NCI-H446 (cell line): Measurements from ENCODE around the gene DTNB.
A peak's percentile ranks its signal among the peaks of the same experiment; 100 is the strongest.
"Not testable (repeated sequence)": the region's sequence is repeated elsewhere in the genome, so short reads cannot be mapped to it uniquely, and the experiment has no call there.

ENCODE experiments used
- DNase-seq, 2 experiments: peaks; one replicate each; lab custom pipeline; 2025; lab: John Stamatoyannopoulos, UW

Gene DTNB

DNA sequence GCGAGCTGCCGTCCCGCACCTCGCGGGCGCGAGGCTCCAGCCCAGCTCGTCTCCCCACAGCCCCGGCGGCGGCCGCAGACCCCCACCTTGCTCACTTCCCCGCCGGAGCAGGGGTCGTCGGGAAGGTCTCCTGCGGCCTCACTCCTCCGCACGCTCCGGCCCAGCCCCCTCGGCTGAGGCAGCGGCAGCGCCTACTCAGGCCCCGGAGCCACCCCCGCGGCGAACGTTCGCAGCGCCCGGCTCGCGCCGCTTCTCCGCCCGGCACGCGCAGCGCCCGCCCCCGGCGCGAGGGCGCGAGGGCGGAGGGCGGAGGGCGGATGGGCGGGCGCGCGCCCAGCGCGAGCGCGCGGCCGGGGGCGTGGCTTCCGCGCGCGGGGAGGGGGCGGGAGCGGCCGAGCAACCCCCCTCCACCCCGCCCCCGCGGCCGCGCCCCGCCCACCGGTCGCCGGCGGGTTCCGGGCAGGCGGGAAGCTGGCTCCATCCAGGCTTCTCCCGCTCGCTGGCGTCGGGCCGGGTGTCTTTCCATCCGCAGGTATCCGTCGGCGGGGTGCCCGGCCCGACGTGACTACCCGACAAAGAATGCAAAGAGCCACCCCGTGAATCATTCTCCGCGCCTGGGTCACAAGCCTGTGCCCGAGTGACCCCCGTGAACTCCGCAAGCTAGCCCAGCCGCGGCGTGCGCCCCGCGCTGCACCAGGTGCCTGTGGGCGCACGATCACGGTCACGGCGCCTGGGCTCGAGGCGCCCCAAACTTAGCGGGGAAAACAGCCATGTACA is at the start of gene DTNB:
Gene DTNB, minus strand, starts transcription at position 278 of the 777 bp plus-strand sequence. CDS start 20,917 bp downstream, outside the sequence.
- DNase-seq: peak in 1 of 2 experiments; percentile 78

DNA sequence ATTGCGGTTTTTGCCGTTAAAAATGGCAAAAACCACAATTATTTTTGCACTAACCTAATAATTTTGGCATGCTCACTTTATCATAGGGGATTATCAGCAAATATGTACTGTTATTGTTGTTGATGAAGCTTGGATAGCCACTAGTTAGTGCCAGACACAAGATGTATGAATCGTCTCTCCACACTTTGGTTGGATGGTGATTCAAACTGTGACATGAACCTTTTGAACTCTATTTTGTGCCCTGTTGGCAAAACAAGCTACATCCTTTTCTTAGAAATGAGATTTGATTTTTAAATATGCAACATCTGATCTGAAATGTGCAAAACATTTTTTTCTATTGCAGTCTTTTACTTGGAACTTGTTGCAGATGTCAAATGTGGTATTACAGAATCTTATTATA is 48.8 kb upstream of the DTNB start:
- DNase-seq: no peak

DNA sequence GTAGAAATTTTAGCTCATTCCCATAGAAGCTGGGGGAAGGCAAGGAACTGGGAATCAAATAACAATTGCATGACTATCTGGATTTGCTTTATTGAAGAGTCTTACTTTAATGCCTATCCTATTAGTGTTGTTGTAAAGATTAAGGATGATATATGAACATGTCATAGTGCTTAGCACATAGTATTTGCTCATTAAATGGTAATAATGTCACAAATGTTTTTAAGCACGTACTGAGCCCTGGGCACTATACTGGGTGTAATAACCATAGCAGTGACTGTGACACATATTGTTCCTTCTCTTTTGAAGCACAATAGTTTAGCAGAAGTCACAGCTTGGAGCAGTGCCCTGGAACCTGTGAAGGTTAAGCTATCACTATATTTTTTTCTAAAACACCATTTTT is 47.2 kb upstream of the DTNB start:
- no peak for DNase-seq

DNA sequence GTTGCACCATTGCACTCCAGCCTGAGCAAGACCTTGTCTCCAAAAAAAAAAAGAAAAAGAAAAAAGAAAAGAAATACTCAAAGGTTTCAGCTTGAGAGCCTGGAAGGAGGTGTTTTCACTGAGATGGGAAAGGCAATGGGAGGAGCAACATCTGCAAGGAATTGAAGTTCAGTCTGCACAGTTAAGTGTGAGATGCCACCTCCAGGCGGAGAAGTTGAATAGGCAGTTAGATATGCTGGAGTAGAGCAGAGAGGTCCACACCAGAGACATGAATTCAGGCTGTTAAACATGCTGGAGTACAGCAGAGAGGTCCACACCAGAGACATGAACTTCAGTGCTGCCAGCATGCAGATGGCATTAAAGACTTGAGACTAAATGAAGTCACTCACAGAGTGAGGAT is 41.4 kb upstream of the DTNB start:
- DNase-seq: no peak

DNA sequence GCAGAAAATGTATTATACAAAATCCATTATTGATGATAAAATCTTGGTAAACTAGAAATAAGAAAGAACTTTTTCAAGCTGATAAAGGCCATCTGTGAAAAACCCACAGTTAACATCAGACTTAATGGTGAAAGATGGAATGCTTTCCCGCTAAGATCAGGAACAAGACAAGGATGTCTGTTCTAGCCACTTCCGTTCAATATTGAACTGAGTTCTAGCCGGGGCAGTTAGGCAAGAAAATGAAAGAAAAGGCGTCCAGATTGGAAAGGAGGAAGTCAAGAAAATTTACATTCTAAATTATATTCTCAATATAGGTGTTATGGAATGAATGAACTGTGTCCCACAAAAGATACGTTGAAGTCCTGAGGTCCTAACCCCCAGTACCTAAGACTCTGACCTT is 39.1 kb upstream of the DTNB start:
- no peak for DNase-seq

DNA sequence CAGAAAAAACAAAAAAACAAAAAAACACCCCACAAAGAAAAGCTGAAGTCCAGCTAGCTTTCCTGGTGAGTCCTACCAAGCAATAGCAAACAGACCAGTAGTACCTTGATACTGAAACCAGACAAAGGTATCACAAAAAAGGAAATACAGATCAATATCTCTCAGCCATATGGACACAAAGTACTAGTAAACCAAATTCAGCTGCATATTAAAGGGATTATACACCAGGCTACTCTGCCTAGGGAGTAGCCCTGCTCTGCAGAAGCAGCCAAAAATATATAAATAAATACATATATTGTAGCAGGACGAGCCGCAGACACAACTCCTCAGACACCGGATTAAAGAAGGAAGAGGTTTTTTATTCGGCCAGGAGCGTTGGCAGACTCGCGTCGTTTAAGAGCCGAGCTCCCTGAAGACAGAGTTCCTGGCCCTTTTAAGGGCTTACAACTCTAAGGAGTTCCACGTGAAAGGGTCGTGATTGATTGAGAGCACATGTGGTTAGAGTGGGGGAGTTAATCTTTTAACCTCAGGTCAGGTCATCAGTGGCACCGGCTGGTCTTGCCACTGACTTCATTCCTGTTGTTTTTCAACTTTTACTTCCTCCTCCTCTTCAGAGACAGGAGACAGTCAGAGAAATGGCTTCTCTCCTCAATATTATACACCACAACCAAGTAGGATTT is 38.4 kb upstream of the DTNB start:
- DNase-seq: no peak

DNA sequence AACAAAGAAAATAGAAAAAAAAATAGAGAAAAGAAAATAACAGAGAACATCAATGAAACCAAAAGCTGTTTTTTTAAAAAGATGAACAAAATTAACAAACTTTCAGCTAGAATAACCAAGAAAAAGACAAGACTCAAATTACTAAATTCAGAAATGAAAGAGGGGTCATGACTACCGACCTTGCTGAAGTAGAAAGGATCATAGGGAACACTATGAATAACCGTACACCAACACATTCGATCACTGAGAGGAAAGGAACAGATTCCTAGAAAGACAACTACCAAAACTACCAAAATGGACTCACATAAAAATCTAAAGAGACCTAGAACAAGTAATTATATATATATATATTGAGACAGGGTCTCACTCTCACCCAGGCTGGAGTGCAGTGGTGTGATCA is 37.4 kb upstream of the DTNB start:
- DNase-seq: no peak

DNA sequence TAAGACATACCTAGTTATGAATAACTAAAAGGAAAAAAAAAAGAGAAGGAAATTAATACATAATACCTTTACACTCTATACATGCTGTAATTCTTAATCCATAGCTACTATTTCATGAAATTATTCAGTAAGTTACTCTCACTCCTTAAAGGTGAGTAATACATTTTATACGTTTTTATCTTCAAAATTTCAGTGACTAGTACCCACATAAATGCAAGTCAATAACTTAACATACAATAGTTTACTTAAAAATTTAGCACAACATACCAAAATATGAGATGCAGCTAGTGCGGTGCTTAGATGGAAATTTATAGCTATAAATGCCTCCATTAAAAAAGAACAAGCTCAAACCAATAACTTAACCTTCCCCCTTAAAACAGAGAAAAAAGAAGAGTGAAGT is 36.0 kb upstream of the DTNB start:
- DNase-seq: no peak

DNA sequence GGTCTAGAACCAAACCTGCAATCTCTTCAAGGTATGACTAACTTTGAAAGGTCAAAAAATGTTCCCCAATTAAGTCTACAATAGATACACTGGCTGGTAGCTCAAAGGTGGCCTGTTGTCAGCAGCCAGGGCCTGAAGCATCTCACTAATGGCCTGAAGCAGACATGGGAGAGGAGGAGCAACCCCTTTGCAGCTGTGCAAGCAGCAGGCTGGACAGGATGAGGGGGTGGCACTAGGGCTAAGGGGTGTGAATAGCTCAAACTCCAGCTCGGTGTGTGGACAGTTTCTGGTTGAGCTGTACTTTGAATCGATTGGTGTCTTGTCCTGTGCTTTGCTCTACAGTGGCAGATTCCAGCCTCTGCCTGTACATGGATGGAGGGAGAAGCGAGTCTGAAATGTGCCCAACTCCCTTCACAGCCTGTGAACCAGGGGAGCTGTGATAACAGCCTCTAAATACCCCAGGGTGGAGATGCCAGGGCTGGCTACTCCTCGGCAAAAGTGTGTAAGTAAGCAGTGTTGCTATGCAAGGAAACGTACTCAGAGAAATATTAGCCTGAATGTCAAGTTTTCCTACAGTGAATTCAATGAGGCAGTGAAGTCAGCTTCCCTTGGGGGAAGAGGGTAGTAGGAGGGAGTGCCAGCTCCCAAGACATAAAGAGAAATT is 34.7 kb upstream of the DTNB start:
- no peak for DNase-seq

DNA sequence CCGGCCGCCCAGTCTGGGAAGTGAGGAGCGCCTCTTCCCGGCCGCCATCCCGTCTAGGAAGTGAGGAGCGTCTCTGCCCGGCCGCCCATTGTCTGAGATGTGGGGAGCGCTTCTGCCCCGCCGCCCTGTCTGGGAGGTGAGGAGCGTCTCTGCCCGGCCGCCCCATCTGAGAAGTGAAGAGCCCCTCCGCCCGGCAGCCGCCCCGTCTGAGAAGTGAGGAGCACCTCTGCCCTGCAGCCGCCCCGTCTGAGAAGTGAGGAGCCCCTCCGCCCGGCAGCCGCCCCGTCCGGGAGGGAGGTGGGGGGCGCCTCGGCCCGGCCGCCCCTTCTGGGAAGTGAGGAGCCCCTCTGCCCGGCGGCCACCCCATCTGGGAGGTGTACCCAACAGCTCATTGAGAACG is 32.2 kb upstream of the DTNB start:
- DNase-seq: not testable (repeated sequence)

DNA sequence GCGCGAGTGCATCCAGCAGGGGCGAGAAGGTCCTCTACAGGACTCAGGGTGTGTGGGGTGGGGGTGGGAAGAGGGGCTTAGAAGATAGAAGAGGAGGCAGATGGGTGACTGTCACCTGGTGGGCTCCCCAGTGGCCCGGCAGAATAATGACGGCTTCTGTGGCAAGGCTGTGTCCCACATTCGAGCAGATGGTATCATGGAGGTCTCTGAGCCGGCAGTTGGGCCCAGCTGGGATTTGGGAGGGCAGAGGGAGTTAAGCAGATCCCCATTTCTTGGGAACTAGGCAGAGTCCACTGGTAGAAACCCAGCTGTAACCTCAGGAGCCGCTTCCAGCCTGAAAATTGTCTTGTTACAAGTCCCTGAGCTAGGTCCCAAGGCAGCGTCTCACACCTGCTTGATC is 28.4 kb upstream of the DTNB start:
- DNase-seq: no peak

DNA sequence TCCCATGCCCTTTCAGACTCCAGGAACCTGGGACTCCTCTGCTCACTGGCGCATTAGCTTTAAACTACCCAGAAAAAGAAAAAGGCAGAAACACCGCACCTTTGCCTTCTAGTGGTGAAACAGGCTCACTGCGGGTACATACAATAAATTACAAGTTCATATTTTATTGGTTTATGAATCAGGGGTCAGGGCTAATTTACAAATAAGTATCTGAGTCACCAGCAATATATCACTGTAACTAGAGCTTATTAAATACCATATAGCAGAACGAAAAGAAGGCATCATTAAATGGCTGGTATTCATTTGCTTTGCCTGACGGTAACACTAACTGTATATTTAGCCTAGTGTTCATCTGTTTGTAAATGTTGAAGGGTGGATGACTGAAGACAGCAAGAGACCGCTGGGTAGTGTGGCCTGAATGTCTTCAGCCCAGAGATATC is 26.9 kb upstream of the DTNB start:
- DNase-seq: peak; percentile 17 to 52

DNA sequence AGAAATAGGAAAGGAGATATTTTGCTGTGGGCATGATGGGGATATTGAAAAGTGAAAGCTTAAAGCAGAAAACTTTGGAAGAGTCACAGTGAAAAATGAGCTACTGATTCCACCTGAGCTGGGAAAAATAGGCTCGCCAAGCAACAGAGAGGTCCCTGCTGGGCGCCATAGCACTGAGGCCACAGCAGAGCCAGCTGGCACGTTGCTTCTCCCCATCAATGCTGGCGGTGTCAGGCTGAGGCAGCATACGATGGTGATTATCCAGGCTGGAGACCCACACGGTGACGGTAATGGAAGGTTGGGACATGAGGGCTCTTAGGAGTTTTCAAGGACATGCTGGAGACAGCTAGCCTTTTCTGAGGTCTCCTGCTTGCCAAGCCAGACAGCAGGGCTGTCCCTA is 25.8 kb upstream of the DTNB start:
- DNase-seq: peak; percentile 23 to 58

DNA sequence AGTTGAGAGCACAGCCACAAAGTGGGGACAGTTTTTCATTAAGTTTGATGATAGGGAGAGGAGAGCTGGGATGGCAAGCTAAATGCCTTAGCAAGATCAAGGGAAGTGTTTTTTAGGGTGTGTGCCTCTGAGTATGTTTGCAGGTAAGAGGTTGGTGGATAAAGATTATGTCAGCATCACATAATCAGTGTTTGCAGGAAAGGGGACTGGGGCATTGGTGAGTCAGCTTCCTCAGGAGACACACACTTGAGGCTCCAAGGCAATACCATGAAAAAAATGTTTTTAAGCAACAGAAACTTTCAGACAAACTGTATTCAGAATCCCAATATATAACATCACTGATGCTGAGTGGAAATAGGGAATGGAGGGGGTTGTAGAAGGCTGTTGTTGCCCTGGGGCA is 25.4 kb upstream of the DTNB start:
- no peak for DNase-seq

DNA sequence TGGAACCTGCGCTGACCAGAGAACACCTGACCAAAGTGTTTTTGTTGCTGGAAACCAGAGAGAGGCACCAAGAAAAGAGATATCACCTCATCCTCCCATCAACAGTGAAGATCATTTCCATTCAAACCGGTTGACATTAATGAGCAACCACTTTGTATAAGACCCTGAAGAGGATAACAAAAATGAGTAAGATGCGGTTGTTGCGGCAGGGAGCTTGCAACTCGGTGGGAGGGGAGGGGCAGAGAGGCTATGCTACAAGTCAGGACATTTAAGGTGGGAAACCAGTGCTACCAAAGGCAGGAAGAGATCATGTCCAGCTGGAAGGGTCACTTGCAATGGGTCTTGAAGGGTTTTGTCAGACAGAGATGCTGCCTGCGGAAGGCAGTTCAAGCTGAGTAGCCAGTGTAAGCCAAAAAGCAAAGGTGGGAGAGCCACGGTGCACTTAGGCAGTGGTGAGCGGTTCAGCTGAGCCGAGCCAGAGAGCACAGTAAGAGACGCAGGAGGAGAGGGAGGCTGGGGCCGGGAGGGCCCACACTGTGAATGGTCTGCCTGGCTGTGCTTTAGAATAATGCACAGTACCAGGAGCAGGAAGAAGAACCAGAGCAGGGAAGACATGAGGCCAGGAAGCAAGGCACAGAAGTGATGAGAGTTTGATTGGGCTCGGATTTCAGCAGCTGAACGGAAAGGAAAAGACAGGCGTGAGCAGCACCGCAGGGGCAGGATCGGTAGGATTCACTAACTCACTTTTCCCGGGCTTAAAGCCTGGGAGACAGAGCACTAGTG is 24.4 kb upstream of the DTNB start:
- no peak for DNase-seq

DNA sequence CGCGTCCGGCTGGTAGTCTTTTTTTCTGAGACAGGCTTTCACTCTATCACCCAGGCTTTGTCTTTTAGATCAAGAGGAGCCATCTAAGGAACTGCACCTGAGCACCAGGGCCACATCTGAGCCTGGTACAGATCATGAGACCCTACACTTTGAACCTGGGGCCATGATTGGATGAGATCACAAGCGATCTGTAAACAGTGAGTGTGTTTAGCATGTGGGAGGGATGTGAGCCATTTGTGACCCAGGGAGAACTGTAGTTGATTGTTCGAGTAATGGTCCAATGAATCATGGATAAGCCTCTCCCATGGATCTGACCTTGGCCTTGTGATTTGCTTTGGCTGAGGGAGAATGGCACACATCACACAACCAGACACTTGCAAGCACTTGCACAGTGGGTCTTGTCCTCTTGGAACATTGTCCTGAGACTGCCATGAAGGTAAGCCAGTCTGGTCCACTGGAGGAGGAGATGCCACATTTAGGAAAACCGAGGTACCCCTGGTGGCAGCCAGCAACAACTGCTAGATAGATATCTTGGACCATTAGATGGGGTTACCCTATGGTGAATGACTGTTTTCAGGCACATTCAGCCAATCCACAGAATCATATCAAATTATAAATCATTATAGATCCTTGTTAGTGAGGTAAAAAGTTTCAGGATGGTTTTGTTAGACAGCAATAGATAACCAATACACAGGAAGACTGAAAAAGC is 19.5 kb upstream of the DTNB start:
- no peak for DNase-seq

DNA sequence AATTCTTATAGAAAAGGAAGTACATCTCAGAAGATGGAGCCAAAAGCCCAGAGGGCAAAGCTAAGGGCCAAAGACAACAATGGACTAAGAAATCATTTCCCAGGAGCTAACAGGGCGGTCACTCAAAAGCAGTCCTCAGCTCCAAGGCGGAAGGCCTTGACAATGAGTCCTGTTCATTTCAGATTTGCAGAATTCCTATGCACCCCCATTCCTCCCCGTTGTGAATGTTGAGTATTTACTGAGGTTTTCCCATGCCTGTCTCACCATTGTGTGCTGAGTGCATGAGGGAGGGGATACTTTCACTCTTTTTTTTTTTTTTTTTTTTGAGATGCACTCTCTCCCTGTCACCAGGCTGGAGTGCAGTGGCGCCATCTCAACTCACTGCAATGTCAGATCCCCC is 18.8 kb upstream of the DTNB start:
- DNase-seq: no peak

DNA sequence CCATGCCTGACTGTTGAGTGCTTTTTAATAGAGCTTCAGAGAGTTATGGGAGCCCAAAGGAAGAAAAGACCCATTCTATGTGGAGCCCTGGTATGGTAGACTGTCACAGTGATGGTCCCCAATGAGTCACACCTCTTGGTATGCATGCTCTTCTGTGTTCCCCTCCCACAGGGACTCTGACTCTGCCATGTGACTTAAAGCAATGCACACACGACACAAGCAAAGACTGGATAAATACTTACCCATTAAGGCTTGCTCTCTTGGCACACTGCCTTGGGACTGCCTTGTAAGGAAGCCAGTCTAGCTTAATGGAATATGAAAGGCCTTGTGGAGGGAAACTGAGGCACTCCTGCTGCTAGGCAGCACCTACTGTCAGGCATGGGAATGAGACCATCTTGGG is 16.7 kb upstream of the DTNB start:
- DNase-seq: peak in 1 of 2 experiments; percentile 14

DNA sequence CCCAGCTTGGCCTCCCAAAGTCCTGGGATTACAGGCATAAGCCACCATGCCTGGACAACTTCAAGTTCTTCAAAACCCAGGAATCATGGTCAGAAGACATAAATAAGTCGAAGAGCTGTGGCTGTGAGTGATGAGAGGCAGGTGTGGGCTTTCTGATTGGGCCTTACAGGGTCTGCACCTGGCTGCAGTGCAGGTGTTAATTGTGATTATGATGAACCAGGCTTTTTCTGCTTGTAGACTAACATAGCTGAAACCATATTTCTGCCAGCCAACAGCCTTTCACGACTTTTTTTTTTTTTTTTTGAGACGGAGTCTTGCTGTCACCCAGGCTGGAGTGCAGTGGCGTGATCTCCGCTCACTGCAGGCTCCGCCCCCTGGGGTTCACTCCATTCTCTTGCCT is 14.9 kb upstream of the DTNB start:
- DNase-seq: no peak

DNA sequence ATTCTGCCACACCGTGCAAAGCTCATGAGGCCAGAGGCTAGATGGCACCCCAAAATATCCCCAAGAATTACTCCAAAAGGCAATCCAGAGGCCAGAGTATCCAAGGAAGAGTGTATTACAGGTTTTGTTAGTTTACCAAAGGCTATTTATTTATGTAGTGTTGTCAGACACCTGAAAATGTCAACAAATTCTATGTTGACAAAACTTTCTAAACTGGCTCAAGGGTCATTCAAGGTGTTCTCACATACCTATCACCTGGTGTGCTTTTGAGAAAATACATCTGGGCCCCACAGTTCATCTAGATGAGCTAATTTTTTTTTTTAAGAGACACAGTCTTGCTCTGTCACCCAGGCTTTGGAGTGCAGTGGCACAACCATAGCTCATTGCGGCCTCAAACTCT is 12.4 kb upstream of the DTNB start:
- DNase-seq: no peak

DNA sequence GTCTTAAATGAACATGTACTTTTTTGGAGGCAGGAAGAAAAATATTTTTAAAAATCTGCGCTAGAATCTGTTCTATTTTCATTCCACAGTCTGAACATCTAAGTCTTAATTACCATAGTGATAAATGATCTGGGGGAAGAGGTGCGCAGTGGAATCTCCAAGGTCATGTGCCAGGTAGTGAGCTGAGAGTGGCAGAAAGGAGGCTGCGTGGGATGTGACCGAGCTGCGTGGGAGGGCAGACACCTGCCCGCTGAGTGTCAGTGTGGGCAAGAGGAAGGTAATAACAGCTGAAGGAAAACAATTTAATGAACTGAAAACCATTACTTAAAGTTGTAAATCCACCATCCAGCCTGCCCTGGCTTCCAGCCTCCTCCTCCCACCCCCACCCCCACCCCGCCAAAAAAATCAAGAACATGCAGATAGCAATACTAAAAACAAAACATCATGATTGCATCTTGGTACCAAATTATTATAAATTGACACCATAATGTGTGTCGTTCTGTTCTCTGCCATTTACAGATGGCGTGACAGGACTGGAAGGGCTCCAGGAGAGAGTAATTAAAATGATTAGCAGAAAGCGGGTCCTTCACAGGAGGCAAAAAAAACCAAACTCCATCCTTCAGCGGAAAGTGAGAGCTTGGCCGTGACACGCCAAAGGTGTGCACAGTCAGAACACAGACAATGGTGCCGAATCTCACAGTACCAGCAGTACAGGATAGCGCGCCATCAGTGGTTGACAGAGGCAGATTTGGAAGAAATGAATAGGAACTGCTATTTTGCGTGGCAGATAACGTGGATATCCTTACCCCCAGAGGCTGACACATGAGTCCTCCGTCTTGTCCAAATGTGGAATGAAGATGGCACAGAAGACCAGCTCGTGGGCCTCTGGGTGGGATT is 11.4 kb upstream of the DTNB start:
- DNase-seq: no peak
